ENCODE measurements around the gene CTNNA2.

GRCh38 chr2:79972661-79973060 lies 459.8 kb downstream of the CTNNA2 start:
- TF ChIP-seq POLR2AphosphoS5 (IDR thresholded peaks at IDR 0.05; ENCODE audit: low read depth, low read length) (no peak), CTCF (IDR thresholded peaks at IDR 0.05) (no peak)
- TF ChIP-seq, protein P1, sequence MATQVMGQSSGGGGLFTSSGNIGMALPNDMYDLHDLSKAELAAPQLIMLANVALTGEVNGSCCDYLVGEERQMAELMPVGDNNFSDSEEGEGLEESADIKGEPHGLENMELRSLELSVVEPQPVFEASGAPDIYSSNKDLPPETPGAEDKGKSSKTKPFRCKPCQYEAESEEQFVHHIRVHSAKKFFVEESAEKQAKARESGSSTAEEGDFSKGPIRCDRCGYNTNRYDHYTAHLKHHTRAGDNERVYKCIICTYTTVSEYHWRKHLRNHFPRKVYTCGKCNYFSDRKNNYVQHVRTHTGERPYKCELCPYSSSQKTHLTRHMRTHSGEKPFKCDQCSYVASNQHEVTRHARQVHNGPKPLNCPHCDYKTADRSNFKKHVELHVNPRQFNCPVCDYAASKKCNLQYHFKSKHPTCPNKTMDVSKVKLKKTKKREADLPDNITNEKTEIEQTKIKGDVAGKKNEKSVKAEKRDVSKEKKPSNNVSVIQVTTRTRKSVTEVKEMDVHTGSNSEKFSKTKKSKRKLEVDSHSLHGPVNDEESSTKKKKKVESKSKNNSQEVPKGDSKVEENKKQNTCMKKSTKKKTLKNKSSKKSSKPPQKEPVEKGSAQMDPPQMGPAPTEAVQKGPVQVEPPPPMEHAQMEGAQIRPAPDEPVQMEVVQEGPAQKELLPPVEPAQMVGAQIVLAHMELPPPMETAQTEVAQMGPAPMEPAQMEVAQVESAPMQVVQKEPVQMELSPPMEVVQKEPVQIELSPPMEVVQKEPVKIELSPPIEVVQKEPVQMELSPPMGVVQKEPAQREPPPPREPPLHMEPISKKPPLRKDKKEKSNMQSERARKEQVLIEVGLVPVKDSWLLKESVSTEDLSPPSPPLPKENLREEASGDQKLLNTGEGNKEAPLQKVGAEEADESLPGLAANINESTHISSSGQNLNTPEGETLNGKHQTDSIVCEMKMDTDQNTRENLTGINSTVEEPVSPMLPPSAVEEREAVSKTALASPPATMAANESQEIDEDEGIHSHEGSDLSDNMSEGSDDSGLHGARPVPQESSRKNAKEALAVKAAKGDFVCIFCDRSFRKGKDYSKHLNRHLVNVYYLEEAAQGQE (IDR thresholded peaks at IDR 0.05; ENCODE audit: insufficient read depth in 1 of 2, low read depth in 2 of 2, low read length in 1 of 2), result no peak

Data from Panc1 (cell line).